SK-N-SH treated with all-trans-retinoic acid at 6 μM for 48 hours (cell line): ENCODE data around the gene ETS1.

Experiments
- ATAC-seq: fragments of 200-7000 bp; cut with Tn5 transposase; 3 replicates; pipeline ENCODE4 v1.9.1; 2020; ENCODE audit warnings: mild to moderate bottlenecking, moderate library complexity
- ARNTL ChIP-seq: fragments of 450-650 bp; formaldehyde crosslinking; IDR thresholded peaks from 2 replicates; pipeline ENCODE4 v1.5.0; 2020; ENCODE audit warnings: low read depth, mild to moderate bottlenecking, moderate library complexity, borderline replicate concordance
- BACH2 ChIP-seq: fragments of 250-450 bp; sonication (Bioruptor Pico); IDR thresholded peaks from 2 replicates; pipeline ENCODE4 v1.9.0; 2021; ENCODE audit warnings: mild to moderate bottlenecking, borderline replicate concordance
- CREB5 ChIP-seq: fragments of 250-450 bp; sonication (Bioruptor Pico); IDR thresholded peaks from 2 replicates; pipeline ENCODE4 v1.5.1; 2020; ENCODE audit warnings: low read depth, mild to moderate bottlenecking, moderate library complexity
- CSDC2 ChIP-seq: fragments of 250-450 bp; sonication (Bioruptor Pico); IDR thresholded peaks from 2 replicates; pipeline ENCODE4 v1.5.0; 2020; ENCODE audit warnings: mild to moderate bottlenecking, moderate library complexity
- ESRRG ChIP-seq: fragments of 250-450 bp; sonication (Bioruptor Pico); IDR thresholded peaks from 2 replicates; pipeline ENCODE4 v1.6.1; 2021; ENCODE audit warnings: mild to moderate bottlenecking
- GLIS3 ChIP-seq: fragments of 250-450 bp; sonication (Bioruptor Pico); IDR thresholded peaks from 2 replicates; pipeline ENCODE4 v1.5.0; 2020; ENCODE audit warnings: mild to moderate bottlenecking, moderate library complexity
- ISL1 ChIP-seq: fragments of 250-450 bp; sonication (Bioruptor Pico); IDR thresholded peaks from 2 replicates; pipeline ENCODE4 v2.1.2; 2022; ENCODE audit warnings: mild to moderate bottlenecking, moderate library complexity
- OSR1 ChIP-seq: fragments of 250-450 bp; sonication (Bioruptor Pico); IDR thresholded peaks from 2 replicates; pipeline ENCODE4 v1.8.0; 2022; ENCODE audit warnings: moderate library complexity, mild to moderate bottlenecking, inconsistent platforms
- PATZ1 ChIP-seq: fragments of 250-450 bp; sonication (Bioruptor Pico); IDR thresholded peaks from 2 replicates; pipeline ENCODE4 v1.8.0; 2020; ENCODE audit warnings: mild to moderate bottlenecking, moderate library complexity, borderline replicate concordance
- POU6F1 ChIP-seq: fragments of 250-450 bp; sonication (Bioruptor Pico); IDR thresholded peaks from 2 replicates; pipeline ENCODE4 v1.8.0; 2021; ENCODE audit warnings: low read depth, mild to moderate bottlenecking, moderate library complexity, borderline replicate concordance
- PPARA ChIP-seq: fragments of 250-450 bp; sonication (Bioruptor Pico); IDR thresholded peaks from 2 replicates; pipeline ENCODE4 v1.5.0; 2020; ENCODE audit warnings: mild to moderate bottlenecking, borderline replicate concordance
- RARB ChIP-seq: fragments of 250-450 bp; sonication (Bioruptor Pico); IDR thresholded peaks from 2 replicates; pipeline ENCODE4 v1.8.0; 2021; ENCODE audit warnings: mild to moderate bottlenecking, moderate library complexity
- SNAI2 ChIP-seq: fragments of 250-450 bp; sonication (Bioruptor Pico); IDR thresholded peaks from 2 replicates; pipeline ENCODE4 v1.5.0; 2020; ENCODE audit warnings: mild to moderate bottlenecking, moderate library complexity
- TCF4 ChIP-seq: fragments of 250-450 bp; sonication (Bioruptor Pico); IDR thresholded peaks from 2 replicates; pipeline ENCODE4 v1.8.0; 2021; ENCODE audit warnings: mild to moderate bottlenecking, moderate library complexity, borderline replicate concordance
- TOX ChIP-seq: fragments of 250-450 bp; sonication (Bioruptor Pico); IDR thresholded peaks from 2 replicates; pipeline ENCODE4 v1.8.0; 2021; ENCODE audit warnings: mild to moderate bottlenecking, moderate library complexity, borderline replicate concordance
- TSHZ2 ChIP-seq: fragments of 250-450 bp; sonication (Bioruptor Pico); IDR thresholded peaks from 2 replicates; pipeline ENCODE4 v1.5.0; 2020; ENCODE audit warnings: mild to moderate bottlenecking, moderate library complexity
- ZC3H10 ChIP-seq: fragments of 250-450 bp; sonication (Bioruptor Pico); IDR thresholded peaks from 2 replicates; pipeline ENCODE4 v1.5.1; 2021; ENCODE audit warnings: mild to moderate bottlenecking, moderate library complexity
- ZFP3 ChIP-seq: fragments of 250-450 bp; sonication (Bioruptor Pico); IDR thresholded peaks from 2 replicates; pipeline ENCODE4 v1.5.0; 2020; ENCODE audit warnings: mild to moderate bottlenecking, moderate library complexity
- ZFP30 ChIP-seq: fragments of 450-650 bp; formaldehyde crosslinking; IDR thresholded peaks from 2 replicates; pipeline ENCODE4 v1.5.0; 2022; ENCODE audit warnings: mild to moderate bottlenecking, moderate library complexity
- ZNF565 ChIP-seq: fragments of 450-650 bp; formaldehyde crosslinking; conservative IDR thresholded peaks from 2 replicates; pipeline ENCODE4 v1.5.0; 2020; ENCODE audit warnings: low read depth, mild to moderate bottlenecking, moderate library complexity
- ZNF70 ChIP-seq: fragments of 450-650 bp; formaldehyde crosslinking; IDR thresholded peaks from 2 replicates; pipeline ENCODE4 v1.5.0; 2020; ENCODE audit warnings: mild to moderate bottlenecking, moderate library complexity
- ZNF8 ChIP-seq: fragments of 450-650 bp; formaldehyde crosslinking; IDR thresholded peaks from 2 replicates; pipeline ENCODE4 v1.5.0; 2020; ENCODE audit warnings: mild to moderate bottlenecking, moderate library complexity

Gene ETS1

GRCh38 chr11:128456566-128457268 lies 130.6 kb downstream of the ETS1 start:
- no peak for TF ChIP-seq ZNF8 (CRISPR knock-in tag)
- TF ChIP-seq ZNF565 = no peak
- TF ChIP-seq ISL1 = no peak
- TF ChIP-seq ZFP3 (CRISPR knock-in tag) = no peak
- no peak for TF ChIP-seq GLIS3 (CRISPR knock-in tag)
- TF ChIP-seq BACH2 (CRISPR knock-in tag) = no peak
- TF ChIP-seq ZFP30 = no peak
- no peak for TF ChIP-seq ZNF70 (CRISPR knock-in tag)
- TF ChIP-seq POU6F1 (CRISPR knock-in tag) = no peak
- no peak for TF ChIP-seq ARNTL (CRISPR knock-in tag)
- TF ChIP-seq CREB5 (CRISPR knock-in tag) = no peak
- TF ChIP-seq ESRRG = no peak
- no peak for TF ChIP-seq SNAI2 (CRISPR knock-in tag)
- TF ChIP-seq RARB (CRISPR knock-in tag) = no peak
- TF ChIP-seq TOX (CRISPR knock-in tag) = no peak
- TF ChIP-seq OSR1 (CRISPR knock-in tag) = no peak
- no peak for TF ChIP-seq CSDC2 (CRISPR knock-in tag)
- no peak for TF ChIP-seq TCF4 (CRISPR knock-in tag)
- TF ChIP-seq PPARA (CRISPR knock-in tag) = no peak
- no peak for TF ChIP-seq ZC3H10 (CRISPR knock-in tag)
- no peak for ATAC-seq

GRCh38 chr11:128455766-128456165 lies 131.6 kb downstream of the ETS1 start:
- ATAC-seq = no peak; the same call in 2 of the 3 replicates
- no peak for TF ChIP-seq ZC3H10 (CRISPR knock-in tag)
- TF ChIP-seq TCF4 (CRISPR knock-in tag) = peak; percentile 31; the same call in 1 of the 2 replicates
- no peak for TF ChIP-seq ZNF8 (CRISPR knock-in tag)
- no peak for TF ChIP-seq ZFP30
- TF ChIP-seq PPARA (CRISPR knock-in tag) = no peak
- TF ChIP-seq SNAI2 (CRISPR knock-in tag) = no peak
- no peak for TF ChIP-seq CSDC2 (CRISPR knock-in tag)
- TF ChIP-seq ZNF565 = no peak
- no peak for TF ChIP-seq PATZ1 (CRISPR knock-in tag)
- no peak for TF ChIP-seq BACH2 (CRISPR knock-in tag)
- TF ChIP-seq TOX (CRISPR knock-in tag) = no peak
- TF ChIP-seq TSHZ2 (CRISPR knock-in tag) = peak; percentile 31; the same call in 1 of the 2 replicates
- no peak for TF ChIP-seq RARB (CRISPR knock-in tag)
- no peak for TF ChIP-seq GLIS3 (CRISPR knock-in tag)
- TF ChIP-seq OSR1 (CRISPR knock-in tag) = no peak
- TF ChIP-seq POU6F1 (CRISPR knock-in tag) = no peak
- TF ChIP-seq, all 23 proteins: peak for 2
